Measurements from ENCODE around the gene RGS6. TPM values are rescaled to one million over a fixed set of nuclear protein-coding genes. Genes with fewer than 3 reads are reported as not detected.

RGS6 gene
- total RNA-seq, 1 donor: 2.5 TPM

GRCh38 chr14:72559202-72559601, 627.0 kb downstream of the RGS6 start:
- Histone ChIP-seq H3K27me3 (ENCODE audit: insufficient read depth, low read length) (peaks cover 7% of the 10 kb centered on the region), H3K4me3 (ENCODE audit: low read length) (no peak overlapping the region), H3K9me3 (ENCODE audit: low read depth, low read length) (no peaks in the 10 kb centered on the region), H3K4me1 (ENCODE audit: insufficient read depth, low read length) (no peaks in the 10 kb centered on the region)

- Histone ChIP-seq H3K27me3 (ENCODE audit: insufficient read depth, low read length) (peaks cover 7% of the 10 kb centered on the region), H3K4me3 (ENCODE audit: low read length) (no peak overlapping the region), H3K4me1 (ENCODE audit: insufficient read depth, low read length) (no peaks in the 10 kb centered on the region), H3K9me3 (ENCODE audit: low read depth, low read length) (no peaks in the 10 kb centered on the region)
These were observed 627.5 kb downstream of the RGS6 start for GRCh38 chr14:72559669-72560255.

- no peak overlapping the region for H3K4me3 ChIP-seq (ENCODE audit: low read length)
- H3K27me3 ChIP-seq (ENCODE audit: insufficient read depth, low read length): peaks cover 7% of the 10 kb centered on the region
- H3K9me3 ChIP-seq (ENCODE audit: low read depth, low read length): no peaks in the 10 kb centered on the region
- no peaks in the 10 kb centered on the region for H3K4me1 ChIP-seq (ENCODE audit: insufficient read depth, low read length)
These were observed 628.1 kb downstream of the RGS6 start for GRCh38 chr14:72560331-72560730.

GRCh38 chr14:72560889-72561493, 628.8 kb downstream of the RGS6 start:
- Histone ChIP-seq H3K27me3 (ENCODE audit: insufficient read depth, low read length) (peaks cover 7% of the 10 kb centered on the region), H3K4me1 (ENCODE audit: insufficient read depth, low read length) (no peaks in the 10 kb centered on the region), H3K4me3 (ENCODE audit: low read length) (no peak overlapping the region), H3K9me3 (ENCODE audit: low read depth, low read length) (no peaks in the 10 kb centered on the region)

- H3K9me3 ChIP-seq (ENCODE audit: low read depth, low read length): no peaks in the 10 kb centered on the region
- H3K27me3 ChIP-seq (ENCODE audit: insufficient read depth, low read length): peaks cover 7% of the 10 kb centered on the region
- H3K4me3 ChIP-seq (ENCODE audit: low read length): no peak overlapping the region
- no peaks in the 10 kb centered on the region for H3K4me1 ChIP-seq (ENCODE audit: insufficient read depth, low read length)
These were observed 630.1 kb downstream of the RGS6 start for GRCh38 chr14:72562300-72562699.

- Histone ChIP-seq H3K9me3 (ENCODE audit: low read depth, low read length) (no peaks in the 10 kb centered on the region), H3K4me1 (ENCODE audit: insufficient read depth, low read length) (no peaks in the 10 kb centered on the region), H3K4me3 (ENCODE audit: low read length) (no peak overlapping the region), H3K27me3 (ENCODE audit: insufficient read depth, low read length) (no peaks in the 10 kb centered on the region)
These were observed 631.4 kb downstream of the RGS6 start for GRCh38 chr14:72563676-72564075.

GRCh38 chr14:72565149-72565559, 632.9 kb downstream of the RGS6 start:
- Histone ChIP-seq H3K27me3 (ENCODE audit: insufficient read depth, low read length) (no peaks in the 10 kb centered on the region), H3K4me3 (ENCODE audit: low read length) (no peak overlapping the region), H3K4me1 (ENCODE audit: insufficient read depth, low read length) (no peaks in the 10 kb centered on the region), H3K9me3 (ENCODE audit: low read depth, low read length) (no peaks in the 10 kb centered on the region)

GRCh38 chr14:72565917-72566316, 633.7 kb downstream of the RGS6 start:
- Histone ChIP-seq H3K4me1 (ENCODE audit: insufficient read depth, low read length) (no peaks in the 10 kb centered on the region), H3K4me3 (ENCODE audit: low read length) (no peak overlapping the region), H3K9me3 (ENCODE audit: low read depth, low read length) (no peaks in the 10 kb centered on the region), H3K27me3 (ENCODE audit: insufficient read depth, low read length) (no peaks in the 10 kb centered on the region)

GRCh38 chr14:72567226-72567625, 635.0 kb downstream of the RGS6 start:
- Histone ChIP-seq H3K27me3 (ENCODE audit: insufficient read depth, low read length) (no peaks in the 10 kb centered on the region), H3K4me1 (ENCODE audit: insufficient read depth, low read length) (no peaks in the 10 kb centered on the region), H3K9me3 (ENCODE audit: low read depth, low read length) (no peaks in the 10 kb centered on the region), H3K4me3 (ENCODE audit: low read length) (no peak overlapping the region)

GRCh38 chr14:72568296-72568992, 636.2 kb downstream of the RGS6 start:
- Histone ChIP-seq H3K9me3 (ENCODE audit: low read depth, low read length) (no peaks in the 10 kb centered on the region), H3K4me1 (ENCODE audit: insufficient read depth, low read length) (no peaks in the 10 kb centered on the region), H3K4me3 (ENCODE audit: low read length) (no peak overlapping the region), H3K27me3 (ENCODE audit: insufficient read depth, low read length) (no peaks in the 10 kb centered on the region)

- no peak overlapping the region for H3K4me3 ChIP-seq (ENCODE audit: low read length)
- no peaks in the 10 kb centered on the region for H3K4me1 ChIP-seq (ENCODE audit: insufficient read depth, low read length)
- no peaks in the 10 kb centered on the region for H3K9me3 ChIP-seq (ENCODE audit: low read depth, low read length)
- peaks cover 5% of the 10 kb centered on the region for H3K27me3 ChIP-seq (ENCODE audit: insufficient read depth, low read length)
These were observed 641.6 kb downstream of the RGS6 start for GRCh38 chr14:72573725-72574417.

- H3K9me3 ChIP-seq (ENCODE audit: low read depth, low read length): no peaks in the 10 kb centered on the region
- peaks cover 7% of the 10 kb centered on the region for H3K27me3 ChIP-seq (ENCODE audit: insufficient read depth, low read length)
- H3K4me3 ChIP-seq (ENCODE audit: low read length): no peak overlapping the region
- H3K4me1 ChIP-seq (ENCODE audit: insufficient read depth, low read length): no peaks in the 10 kb centered on the region
These were observed 642.5 kb downstream of the RGS6 start for GRCh38 chr14:72574715-72575114.

- Histone ChIP-seq H3K27me3 (ENCODE audit: insufficient read depth, low read length) (peaks cover 7% of the 10 kb centered on the region), H3K4me3 (ENCODE audit: low read length) (no peak overlapping the region), H3K4me1 (ENCODE audit: insufficient read depth, low read length) (no peaks in the 10 kb centered on the region), H3K9me3 (ENCODE audit: low read depth, low read length) (no peaks in the 10 kb centered on the region)
These were observed 644.0 kb downstream of the RGS6 start for GRCh38 chr14:72576258-72576657.

- Histone ChIP-seq H3K9me3 (ENCODE audit: low read depth, low read length) (no peaks in the 10 kb centered on the region), H3K27me3 (ENCODE audit: insufficient read depth, low read length) (peaks cover 8% of the 10 kb centered on the region), H3K4me3 (ENCODE audit: low read length) (no peak overlapping the region), H3K4me1 (ENCODE audit: insufficient read depth, low read length) (no peaks in the 10 kb centered on the region)
These were observed 645.3 kb downstream of the RGS6 start for GRCh38 chr14:72577521-72577920.

GRCh38 chr14:72578514-72578913, 646.3 kb downstream of the RGS6 start:
- H3K4me3 ChIP-seq (ENCODE audit: low read length): no peak overlapping the region
- H3K27me3 ChIP-seq (ENCODE audit: insufficient read depth, low read length): peaks cover 11% of the 10 kb centered on the region
- no peaks in the 10 kb centered on the region for H3K9me3 ChIP-seq (ENCODE audit: low read depth, low read length)
- no peaks in the 10 kb centered on the region for H3K4me1 ChIP-seq (ENCODE audit: insufficient read depth, low read length)
